ENCODE data around the gene CDC25B.

DNA sequence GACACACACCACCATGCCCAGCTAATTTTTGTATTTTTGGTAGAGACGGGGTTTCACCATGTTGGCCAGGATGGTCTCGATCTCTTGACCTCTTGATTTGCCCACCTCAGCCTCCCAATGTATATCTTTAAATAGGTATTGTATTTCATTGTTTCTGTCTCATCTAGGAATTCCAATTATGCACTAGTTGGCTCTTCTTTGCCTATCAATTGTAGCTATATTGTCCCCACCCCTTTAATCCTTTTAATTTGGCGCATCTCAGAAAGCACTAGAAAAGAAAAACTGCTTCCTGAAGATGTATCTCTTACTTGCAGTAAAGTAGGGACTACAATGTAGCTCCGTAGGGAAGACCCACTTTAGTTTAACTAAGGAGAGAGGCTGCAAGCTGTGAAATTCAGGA, 40.0 kb downstream of the CDC25B start:
- TF ChIP-seq RAD21 (conservative IDR thresholded peaks at IDR 0.05 in 1 of 2, IDR thresholded peaks at IDR 0.05 in 1 of 2) = no peak
- TF ChIP-seq POLR2A (IDR thresholded peaks at IDR 0.05; ENCODE audit: low read length) = no peak
- no peak for TF ChIP-seq MYC (IDR thresholded peaks at IDR 0.05; ENCODE audit: borderline replicate concordance, low read length)
- TF ChIP-seq HOXB13 (CRISPR knock-in tag; IDR thresholded peaks at IDR 0.05; ENCODE audit: low read depth) = no peak
